Measurements from ENCODE around the gene CDCA5. TPM values are rescaled to one million over a fixed set of nuclear protein-coding genes. Genes with fewer than 3 reads are reported as not detected.

CDCA5 gene
- total RNA-seq, 1 experiment from 2014 or later, result 92.9 TPM

DNA sequence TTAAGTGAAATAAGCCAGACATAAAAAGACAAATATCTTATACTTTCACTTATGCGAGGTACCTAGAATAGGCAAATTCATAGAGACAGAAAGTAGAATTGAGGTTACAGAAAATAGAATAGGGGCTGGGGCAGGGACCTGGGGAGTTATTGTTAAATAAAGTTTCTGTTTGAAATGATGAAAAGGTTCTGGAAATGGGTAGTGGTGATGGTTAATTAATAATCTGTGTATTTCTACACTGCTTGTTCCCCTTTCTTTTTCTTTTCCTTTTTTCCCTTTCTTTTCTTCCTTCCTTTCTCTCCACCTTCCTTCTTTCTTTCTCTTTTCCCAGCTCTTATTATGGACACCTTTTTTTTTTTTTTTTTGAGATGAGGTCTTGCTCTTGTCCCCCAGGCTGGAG is 28.3 kb downstream of the CDCA5 start:
- BruUV-seq (replicated peaks), result no TSS peak

DNA sequence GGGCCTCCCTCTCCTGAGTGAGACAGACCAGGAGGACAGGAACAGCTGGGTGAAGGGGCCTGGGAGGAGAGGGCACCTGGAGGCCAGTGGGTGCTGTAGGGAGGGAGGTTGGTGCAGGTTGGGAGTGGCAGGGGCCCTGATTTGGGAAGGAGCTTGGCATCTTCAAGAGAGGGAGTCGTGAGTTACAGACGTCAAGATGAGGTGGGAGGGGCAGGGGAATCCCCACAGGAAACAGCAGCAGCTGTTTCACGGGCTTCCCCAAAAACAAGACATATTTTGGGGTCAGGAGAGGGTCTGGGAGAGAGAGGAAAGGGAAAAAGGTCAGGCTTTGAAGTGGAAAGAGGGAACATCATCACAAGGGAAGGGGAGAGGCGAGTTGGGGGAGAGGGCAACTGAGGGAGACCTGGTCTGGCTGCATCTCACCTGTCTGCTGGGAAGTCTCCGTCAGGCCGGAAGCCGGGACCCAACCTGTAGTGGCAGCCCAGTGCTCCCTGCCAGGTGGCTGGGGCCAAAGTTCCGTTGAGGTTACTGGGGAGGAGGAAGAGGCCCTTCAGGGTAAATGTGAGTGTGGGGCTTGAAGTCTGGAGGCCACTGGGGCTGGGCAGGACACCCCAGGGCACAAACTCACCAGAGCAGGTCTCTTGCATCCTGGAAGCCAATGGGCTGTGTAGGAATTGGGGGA is 29.9 kb downstream of the CDCA5 start:
- TF ChIP-seq, protein P1, sequence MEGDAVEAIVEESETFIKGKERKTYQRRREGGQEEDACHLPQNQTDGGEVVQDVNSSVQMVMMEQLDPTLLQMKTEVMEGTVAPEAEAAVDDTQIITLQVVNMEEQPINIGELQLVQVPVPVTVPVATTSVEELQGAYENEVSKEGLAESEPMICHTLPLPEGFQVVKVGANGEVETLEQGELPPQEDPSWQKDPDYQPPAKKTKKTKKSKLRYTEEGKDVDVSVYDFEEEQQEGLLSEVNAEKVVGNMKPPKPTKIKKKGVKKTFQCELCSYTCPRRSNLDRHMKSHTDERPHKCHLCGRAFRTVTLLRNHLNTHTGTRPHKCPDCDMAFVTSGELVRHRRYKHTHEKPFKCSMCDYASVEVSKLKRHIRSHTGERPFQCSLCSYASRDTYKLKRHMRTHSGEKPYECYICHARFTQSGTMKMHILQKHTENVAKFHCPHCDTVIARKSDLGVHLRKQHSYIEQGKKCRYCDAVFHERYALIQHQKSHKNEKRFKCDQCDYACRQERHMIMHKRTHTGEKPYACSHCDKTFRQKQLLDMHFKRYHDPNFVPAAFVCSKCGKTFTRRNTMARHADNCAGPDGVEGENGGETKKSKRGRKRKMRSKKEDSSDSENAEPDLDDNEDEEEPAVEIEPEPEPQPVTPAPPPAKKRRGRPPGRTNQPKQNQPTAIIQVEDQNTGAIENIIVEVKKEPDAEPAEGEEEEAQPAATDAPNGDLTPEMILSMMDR (IDR thresholded peaks at IDR 0.05), result no peak
- TF ChIP-seq, protein P2, sequence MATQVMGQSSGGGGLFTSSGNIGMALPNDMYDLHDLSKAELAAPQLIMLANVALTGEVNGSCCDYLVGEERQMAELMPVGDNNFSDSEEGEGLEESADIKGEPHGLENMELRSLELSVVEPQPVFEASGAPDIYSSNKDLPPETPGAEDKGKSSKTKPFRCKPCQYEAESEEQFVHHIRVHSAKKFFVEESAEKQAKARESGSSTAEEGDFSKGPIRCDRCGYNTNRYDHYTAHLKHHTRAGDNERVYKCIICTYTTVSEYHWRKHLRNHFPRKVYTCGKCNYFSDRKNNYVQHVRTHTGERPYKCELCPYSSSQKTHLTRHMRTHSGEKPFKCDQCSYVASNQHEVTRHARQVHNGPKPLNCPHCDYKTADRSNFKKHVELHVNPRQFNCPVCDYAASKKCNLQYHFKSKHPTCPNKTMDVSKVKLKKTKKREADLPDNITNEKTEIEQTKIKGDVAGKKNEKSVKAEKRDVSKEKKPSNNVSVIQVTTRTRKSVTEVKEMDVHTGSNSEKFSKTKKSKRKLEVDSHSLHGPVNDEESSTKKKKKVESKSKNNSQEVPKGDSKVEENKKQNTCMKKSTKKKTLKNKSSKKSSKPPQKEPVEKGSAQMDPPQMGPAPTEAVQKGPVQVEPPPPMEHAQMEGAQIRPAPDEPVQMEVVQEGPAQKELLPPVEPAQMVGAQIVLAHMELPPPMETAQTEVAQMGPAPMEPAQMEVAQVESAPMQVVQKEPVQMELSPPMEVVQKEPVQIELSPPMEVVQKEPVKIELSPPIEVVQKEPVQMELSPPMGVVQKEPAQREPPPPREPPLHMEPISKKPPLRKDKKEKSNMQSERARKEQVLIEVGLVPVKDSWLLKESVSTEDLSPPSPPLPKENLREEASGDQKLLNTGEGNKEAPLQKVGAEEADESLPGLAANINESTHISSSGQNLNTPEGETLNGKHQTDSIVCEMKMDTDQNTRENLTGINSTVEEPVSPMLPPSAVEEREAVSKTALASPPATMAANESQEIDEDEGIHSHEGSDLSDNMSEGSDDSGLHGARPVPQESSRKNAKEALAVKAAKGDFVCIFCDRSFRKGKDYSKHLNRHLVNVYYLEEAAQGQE (IDR thresholded peaks at IDR 0.05; ENCODE audit: insufficient read depth in 1 of 2, low read depth in 2 of 2, low read length in 1 of 2), result no peak
- TF ChIP-seq POLR2AphosphoS5 (IDR thresholded peaks at IDR 0.05; ENCODE audit: low read depth, low read length) (no peak), TCF7L2 (IDR thresholded peaks at IDR 0.05; ENCODE audit: low read depth, low read length) (no peak), SIN3A (IDR thresholded peaks at IDR 0.05; ENCODE audit: borderline replicate concordance, insufficient read depth, low read depth, low read length) (no peak)
- intact Hi-C loops (cut with micrococcal nuclease; ENCODE audit: unreplicated experiment) (no loop called here), in situ Hi-C loops (cut with HindIII; ENCODE audit: low pct_unique_long_range_greater_than_20kb, low sequenced_read_pairs) (no loop called here)
- CTCF ChIA-PET, result no interaction called here
- no peak overlapping the region for H3K4me3 ChIP-seq (ENCODE audit: low read depth in 2 of 2, low read length in 2 of 2)
- POLR2A ChIA-PET, result no interaction called here
- no peaks in the 10 kb centered on the region for H3K36me3 ChIP-seq (ENCODE audit: control insufficient read depth, insufficient read depth, low read length)
- H3K27me3 ChIP-seq (ENCODE audit: control insufficient read depth, insufficient read depth, low read length), result no peaks in the 10 kb centered on the region
- H3K27ac ChIP-seq (ENCODE audit: low read length), result no peak overlapping the region
- H3K9me3 ChIP-seq (ENCODE audit: control insufficient read depth, insufficient read depth, low read depth, low read length), result no peaks in the 10 kb centered on the region
- H3K4me1 ChIP-seq (ENCODE audit: control insufficient read depth, insufficient read depth, low read length), result no peaks in the 10 kb centered on the region
- DNase-seq (ENCODE audit: low read depth, low spot score) (no peak), ATAC-seq (no peak)
- BruUV-seq (replicated peaks), result no TSS peak

More for the DNA sequence above, 28.3 kb downstream of the CDCA5 start:
- TF ChIP-seq, protein P1 (IDR thresholded peaks at IDR 0.05), result no peak
- TF ChIP-seq, protein P2 (IDR thresholded peaks at IDR 0.05; ENCODE audit: insufficient read depth in 1 of 2, low read depth in 2 of 2, low read length in 1 of 2), result no peak
- TF ChIP-seq TCF7L2 (IDR thresholded peaks at IDR 0.05; ENCODE audit: low read depth, low read length) (no peak), SIN3A (IDR thresholded peaks at IDR 0.05; ENCODE audit: borderline replicate concordance, insufficient read depth, low read depth, low read length) (no peak), POLR2AphosphoS5 (IDR thresholded peaks at IDR 0.05; ENCODE audit: low read depth, low read length) (no peak)
- no peaks in the 10 kb centered on the region for H3K27me3 ChIP-seq (ENCODE audit: control insufficient read depth, insufficient read depth, low read length)
- CTCF ChIA-PET, result interaction anchor here (0.8 kb wide), 1 partner anchor 28 kb away, joined by 4 read pairs; the partner anchor contains the start of gene SNX15
- POLR2A ChIA-PET, result no interaction called here
- H3K36me3 ChIP-seq (ENCODE audit: control insufficient read depth, insufficient read depth, low read length), result no peaks in the 10 kb centered on the region
- no peaks in the 10 kb centered on the region for H3K9me3 ChIP-seq (ENCODE audit: control insufficient read depth, insufficient read depth, low read depth, low read length)
- ATAC-seq (no peak), DNase-seq (ENCODE audit: low read depth, low spot score) (no peak)
- intact Hi-C loops (cut with micrococcal nuclease; ENCODE audit: unreplicated experiment) (no loop called here), in situ Hi-C loops (cut with HindIII; ENCODE audit: low pct_unique_long_range_greater_than_20kb, low sequenced_read_pairs) (no loop called here)
- no peak overlapping the region for H3K4me3 ChIP-seq (ENCODE audit: low read depth in 2 of 2, low read length in 2 of 2)
- H3K4me1 ChIP-seq (ENCODE audit: control insufficient read depth, insufficient read depth, low read length), result no peaks in the 10 kb centered on the region
- H3K27ac ChIP-seq (ENCODE audit: low read length), result no peak overlapping the region

All from Panc1 (cell line).